HG02884 (cell line): ENCODE data around the gene PIN4.
"Not testable (repeated sequence)": the region's sequence is repeated elsewhere in the genome, so short reads cannot be mapped to it uniquely, and the experiment has no call there.

Experiments used
- ATAC-seq: cut with Tn5 transposase; IDR thresholded peaks from one replicate; pipeline ENCODE4 v1.9.1; 2021; ENCODE audit warnings: mild to moderate bottlenecking, moderate library complexity; ENCODE audit not compliant: unreplicated experiment

The PIN4 gene

DNA sequence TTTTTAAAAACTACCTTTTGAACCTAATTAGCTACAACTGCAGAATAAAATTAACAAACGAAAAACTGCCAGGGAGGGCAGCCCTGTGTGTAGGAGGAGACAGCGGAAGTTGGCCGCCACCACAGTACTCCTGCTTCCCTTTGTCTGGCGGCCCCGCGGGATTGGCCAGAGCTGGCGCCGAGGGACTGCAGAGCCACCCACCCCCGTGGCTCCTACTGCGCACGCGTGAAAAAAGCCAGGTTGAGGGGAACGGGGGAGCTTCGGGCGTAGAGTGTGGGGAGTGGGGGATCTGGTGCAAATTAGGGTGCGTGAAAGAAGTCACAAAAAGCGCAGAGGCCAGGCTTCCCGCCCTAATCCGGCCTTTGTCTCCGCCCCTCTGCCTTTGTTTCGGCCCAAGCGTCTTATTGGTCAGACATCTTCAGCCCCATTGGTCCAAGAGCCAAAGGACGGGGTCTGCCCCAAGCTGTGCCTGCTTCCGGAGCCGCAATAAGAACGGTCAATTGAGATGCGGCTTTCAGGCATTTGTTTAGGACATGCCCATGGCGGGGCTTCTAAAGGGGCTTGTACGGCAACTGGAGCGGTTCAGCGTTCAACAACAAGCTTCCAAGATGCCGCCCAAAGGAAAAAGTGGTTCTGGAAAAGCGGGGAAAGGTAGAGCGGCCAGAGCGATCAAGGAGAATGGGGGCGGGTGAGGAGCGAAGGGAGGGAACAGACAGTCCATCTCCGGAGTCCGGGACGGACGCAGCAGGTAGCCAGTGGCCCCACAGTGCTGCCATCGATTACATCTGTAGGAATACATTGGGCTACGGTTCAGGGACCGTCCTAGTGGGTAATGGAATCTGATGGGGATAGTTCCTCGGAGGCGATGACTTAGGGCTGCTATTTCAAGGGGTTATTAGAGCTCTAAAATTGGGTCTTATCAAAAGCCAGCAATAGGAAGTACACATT, at the start of gene PIN4:
Gene PIN4 (plus strand): TSS at position 580 of the 948 bp plus-strand sequence. CDS start 29 bp downstream, at position 609.
- ATAC-seq, result peak; percentile 94

DNA sequence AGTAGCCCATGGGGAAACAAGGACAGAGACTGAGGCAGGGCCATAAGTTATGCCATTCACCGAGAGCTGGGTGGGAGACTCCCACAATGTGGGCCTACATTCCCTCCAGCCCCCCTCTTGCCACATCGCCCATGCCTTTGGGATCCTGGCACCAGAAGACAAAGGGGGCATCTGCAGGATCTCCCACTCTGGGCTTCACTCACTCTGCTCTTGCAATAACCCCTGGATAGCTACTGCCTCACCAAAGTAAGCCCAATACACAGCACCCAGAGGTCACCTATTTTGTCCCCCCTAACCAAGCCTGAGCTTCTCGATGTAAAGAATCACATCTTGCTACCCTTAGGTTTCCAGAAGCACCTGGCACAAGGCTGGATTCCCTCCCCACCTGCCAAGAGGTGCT, 49.1 kb upstream of the PIN4 start:
- ATAC-seq, result no peak

DNA sequence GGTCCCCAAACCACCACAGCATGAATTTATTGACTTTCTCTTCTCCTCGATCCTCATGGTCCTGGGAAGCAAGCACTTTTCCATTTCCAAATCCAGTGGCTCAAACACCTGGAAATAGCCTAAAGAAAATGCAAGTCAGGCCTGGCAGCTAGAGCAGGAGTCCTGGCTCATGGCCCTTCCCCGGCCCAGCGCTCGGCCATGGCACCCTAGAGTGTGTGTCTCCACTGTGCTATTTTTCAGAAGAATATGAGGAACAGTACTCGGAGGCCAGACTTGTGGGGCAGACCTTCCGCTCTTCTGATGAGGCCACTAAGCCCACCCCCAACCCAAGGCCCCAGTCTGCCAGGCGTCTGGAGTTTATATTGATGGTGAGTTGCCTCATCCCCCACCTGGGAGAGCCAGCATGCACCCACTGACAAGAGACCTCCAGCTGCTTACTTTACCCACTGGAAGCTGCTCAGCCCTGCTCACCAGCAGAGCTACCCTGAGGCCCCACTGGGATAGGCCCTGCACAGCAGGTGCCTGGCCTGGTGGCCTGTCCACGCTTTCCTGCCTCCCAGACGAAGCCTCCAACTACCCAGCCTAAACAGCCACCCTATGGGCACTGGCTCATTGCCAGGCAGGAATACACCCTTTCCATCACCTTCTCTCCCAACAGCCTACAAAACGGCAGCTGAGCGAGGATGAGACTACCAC, 47.6 kb upstream of the PIN4 start:
- no peak for ATAC-seq

DNA sequence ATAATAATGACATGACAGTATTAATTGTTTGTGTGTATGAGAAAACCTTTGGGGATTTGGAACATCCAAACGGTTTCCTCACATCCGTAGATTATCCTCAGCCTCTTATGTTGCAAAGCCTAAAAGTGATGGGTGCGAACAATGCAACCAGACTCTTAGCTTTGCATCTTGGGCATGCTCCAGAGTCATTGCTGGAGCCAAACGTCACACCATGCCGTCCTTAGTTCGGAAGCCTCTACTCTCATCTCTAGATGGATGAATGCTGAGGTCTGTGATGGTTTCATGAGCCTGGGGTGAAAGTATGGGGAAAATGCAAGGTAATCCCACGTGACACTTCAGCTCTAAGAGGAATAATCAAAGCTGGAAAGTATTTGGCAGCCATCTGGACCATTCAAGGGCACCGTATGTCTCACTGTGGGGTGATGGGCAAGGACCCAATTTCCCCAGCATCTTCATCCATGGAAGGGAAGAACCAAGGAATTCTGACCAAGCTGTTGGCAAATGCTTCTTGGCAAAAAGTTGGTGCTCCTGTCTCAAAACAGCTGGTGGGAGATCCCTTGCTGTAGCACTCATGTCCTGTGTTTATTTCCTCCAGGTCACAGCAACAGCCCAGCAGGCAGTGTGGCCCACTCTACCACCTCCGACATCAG, 43.6 kb upstream of the PIN4 start:
- no peak for ATAC-seq

DNA sequence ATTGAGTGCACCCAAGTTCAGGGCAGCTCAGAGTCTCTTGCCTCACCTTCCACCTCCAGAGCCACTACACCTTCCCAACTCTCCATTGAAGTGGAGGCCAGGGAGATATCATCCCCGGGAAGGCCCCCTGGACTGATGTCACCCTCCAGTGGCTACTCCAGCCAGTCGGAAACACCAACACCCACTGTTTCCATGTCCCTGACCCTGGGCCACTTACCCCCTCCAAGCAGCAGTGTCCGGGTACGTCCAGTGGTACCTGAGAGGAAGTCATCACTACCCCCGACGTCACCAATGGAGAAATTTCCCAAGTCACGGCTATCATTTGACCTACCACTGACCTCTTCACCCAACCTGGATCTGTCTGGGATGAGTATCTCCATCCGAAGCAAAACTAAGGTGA, 42.0 kb upstream of the PIN4 start:
- ATAC-seq, result no peak

DNA sequence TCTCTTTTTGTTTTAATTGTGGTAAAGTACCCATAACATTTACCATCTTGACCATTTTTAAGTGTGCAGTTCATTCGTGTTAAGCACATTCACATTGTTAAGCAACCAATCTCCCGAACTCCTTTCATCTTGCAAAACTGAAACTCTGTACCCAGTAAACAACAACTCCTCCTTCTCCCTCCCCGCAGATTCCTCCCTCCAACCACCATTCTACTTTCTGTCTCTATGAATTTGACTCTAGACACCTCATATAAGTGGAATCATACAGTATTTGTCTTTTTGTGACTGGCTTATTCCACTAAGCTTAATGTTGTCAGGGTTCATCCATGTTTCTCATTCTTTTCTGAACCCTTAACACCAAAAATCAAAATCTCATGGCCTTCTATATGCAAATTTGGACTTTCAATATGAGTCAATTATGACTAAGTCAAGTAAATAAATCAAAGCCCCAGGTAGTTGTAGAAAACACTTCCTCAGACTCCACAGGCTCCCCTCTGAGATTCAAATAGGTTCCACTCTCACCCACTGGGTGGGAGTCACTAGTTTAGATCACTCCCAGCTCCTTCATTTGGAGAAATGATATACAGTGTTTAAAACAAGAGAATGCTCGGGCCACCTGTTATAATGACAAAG, 40.1 kb upstream of the PIN4 start:
- ATAC-seq, result peak; percentile 66

DNA sequence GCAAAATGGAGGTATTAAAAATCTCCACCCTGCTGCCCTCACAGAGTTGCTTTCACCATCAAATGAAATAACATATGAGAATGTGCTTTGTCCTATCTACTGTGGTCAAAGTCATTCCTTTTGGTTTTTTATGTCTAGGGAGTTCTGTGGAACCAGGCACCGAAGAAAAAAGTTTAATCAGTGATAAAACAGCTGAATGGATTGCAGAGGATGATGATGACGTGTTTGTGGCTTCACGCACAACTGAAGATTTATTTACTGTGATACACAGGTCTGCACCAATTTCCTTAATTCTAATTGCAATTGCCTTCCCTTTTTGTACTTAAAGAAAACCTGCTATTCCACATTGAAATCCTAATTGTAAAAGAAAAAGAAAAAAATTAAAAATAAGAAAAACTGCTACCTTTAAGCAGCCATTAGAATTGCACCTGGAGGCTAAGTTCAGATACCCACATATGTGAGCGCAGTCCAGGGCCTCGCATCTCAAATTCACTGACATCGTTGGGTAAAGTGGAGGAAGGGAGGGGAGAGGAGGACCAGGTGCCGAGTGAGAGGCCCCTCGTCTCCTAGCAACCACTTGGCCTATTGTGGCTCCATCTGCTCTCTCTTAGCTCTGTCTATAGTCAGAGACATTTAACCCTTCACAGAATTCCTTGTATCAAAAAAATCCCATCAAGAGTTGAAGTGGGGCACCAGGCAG, 39.3 kb upstream of the PIN4 start:
- ATAC-seq, result no peak

DNA sequence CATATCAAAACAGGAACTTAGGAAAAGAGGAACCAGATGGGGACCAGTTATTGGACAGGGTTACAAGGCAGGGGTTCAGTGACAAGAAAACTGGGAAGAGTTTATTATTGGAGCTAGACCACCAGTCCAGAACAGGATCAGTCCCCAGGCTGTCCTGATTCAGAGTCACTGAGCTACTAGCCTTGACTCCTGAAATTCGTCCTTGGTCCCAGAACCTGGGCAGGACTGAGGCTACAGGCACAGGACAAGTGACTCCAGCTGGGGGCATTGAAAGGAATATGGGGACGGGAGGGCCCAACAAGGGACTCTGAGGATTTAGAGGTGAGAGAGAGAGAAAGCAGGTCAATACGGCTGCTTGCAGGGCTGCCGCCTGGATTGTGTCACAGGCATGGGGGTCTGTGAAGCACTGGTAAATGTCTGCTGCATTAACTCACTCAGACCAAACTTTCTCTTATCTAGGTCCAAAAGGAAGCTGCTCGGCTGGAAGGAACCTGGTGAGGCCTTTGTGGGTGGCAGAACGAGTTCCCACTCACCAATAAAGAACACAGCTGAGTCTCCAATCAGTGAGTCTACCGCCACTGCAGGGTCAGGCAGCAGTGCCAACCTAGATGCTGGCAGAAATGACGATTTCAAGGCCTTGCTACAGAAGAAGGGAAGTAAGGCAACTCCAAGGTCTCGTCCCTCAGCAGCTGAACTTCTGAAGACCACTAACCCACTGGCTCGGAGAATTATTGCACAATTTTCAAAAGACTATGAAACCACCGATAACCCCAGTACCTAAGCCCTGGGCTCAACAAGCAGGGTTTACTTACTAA, 38.6 kb upstream of the PIN4 start:
- no peak for ATAC-seq

DNA sequence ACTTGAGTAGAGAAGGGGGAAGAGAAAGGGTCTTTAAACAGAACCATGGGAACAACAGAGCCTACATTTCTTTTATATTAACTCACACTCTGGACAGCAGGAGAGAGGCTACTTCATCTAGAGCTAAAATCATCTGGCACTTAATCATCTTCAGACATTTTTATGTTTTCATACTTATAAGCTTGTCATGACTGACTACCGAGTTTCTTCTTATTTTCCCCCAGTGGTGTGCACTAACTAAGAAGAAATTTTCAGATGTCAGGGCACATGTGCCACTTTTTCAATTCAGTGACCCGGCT, 38.0 kb upstream of the PIN4 start:
- ATAC-seq, result no peak

DNA sequence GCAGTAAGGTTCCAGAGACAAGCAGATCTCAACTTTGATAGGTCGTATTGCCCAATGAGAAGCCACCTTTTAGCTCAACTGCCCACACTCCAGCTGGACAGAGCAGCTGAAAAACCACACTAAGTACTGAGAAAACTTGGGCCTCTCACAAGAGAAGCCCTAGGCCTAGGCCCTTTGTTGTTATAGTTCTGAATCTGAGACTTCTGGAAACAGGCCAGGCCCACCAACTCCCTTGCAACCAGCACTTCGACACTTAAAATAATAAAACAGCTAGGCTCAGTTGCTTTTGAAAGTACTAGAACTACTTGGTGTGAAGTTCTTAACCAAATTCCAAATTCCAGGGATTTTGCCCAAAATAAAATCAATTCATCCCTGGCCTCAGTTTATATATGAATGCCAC, 36.4 kb upstream of the PIN4 start:
- no peak for ATAC-seq

DNA sequence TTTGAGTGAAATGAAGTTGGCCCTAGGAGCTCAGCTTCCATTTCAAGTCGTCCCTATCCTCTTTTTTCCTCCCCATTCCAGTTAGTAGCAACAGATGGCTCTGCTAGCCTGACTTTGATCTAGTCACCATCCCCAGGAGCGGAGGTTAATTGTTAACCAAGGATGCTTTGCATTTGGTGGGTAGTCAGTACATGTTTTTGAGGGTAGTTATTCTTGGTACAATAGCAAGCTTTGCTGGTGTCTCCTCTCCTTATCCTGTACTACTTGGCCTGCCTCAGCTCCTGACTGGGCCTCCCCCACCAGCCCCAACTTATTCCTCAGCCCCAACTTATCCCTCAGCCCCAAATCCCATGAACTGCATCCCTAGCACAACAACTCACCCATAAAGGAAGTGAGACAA, 35.0 kb upstream of the PIN4 start:
- no peak for ATAC-seq

DNA sequence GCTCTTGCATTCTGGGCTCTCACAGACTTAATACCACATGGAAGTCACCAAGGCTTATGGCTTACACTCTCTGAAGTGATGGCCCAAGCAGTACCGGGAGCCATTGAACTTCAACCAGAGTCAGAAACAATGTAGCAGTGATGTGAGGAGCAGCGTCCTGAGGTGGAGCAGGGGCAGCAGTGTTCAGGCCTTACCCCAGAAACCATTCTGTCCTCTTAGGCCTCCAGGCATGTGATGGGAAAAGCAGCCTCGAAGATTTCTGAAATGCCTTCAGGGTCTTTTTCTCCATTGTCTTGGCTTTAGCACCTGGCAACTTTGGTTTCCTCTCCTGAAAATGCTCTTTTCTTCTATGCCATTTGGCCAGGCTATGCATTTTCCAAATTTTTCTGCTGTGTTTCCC, 22.8 kb upstream of the PIN4 start:
- ATAC-seq, result no peak

DNA sequence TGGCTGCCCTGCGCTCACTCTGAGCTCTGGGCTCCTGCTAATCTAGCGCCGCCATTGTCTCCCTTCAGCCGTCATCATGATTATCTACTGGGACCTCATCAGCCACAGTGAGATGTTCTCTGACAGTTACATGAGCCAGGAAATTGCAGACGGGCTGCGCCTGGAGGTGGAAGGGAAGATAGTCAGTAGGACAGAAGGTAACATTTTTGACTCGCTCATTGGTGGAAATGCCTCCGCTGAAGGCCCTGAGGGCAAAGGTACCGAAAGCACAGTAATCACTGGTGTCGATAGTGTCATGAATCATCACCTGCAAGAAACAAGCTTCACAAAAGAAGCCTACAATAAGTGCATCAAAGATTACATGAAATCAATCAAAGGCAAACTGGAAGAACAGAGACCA, 21.8 kb upstream of the PIN4 start:
- ATAC-seq, result no peak

DNA sequence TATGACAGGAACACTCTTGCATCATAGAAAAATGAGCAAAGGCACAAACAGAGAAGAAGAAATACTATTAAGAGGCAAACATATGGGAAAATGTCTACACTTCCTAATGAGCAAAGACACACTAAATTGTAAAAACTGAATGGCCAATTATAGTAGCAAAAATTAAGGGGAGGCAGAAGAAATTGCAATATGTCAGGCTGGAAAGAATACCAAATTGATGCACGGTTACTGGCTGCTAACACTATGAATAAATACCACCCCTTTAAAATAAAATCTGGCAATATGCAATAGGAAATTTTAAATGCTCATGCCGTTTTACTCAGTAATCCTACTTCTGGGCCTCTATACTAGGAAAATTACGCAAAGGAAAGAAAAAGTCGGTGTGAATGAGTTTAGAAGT, 16.0 kb upstream of the PIN4 start:
- no peak for ATAC-seq

DNA sequence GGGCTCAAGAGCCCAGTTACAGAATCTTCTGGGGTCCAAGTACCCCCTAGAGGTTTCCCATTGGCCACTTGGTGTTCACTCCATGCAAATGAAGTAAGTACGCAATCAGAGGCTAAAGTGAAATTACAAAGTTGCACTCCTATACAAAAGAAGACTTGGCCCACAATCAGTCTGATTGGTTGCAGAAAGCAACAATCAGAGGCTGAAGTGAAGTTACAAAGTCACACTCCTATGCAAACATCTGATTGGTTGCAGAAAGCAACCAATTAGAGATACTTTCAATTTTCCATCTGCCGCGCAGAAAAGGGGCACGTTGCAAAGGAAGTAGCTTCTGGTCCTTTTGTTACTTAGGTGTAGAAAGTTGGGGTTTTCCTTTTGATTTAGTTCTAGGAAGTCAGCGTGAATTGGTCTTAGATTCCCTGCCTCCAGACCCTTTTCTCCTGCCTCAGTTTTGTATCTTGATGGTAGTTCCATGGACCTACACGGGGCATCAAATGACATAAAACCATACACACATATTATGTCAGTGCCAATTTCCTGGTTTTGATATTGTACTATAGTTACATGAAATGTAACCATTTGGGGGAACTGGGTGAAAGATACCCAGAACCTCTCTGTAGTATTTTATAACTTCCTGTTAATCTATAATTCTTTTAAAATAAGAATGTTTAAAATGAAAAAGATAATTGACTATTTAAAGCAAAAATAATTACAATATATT, 12.4 kb upstream of the PIN4 start:
- ATAC-seq, result no peak

DNA sequence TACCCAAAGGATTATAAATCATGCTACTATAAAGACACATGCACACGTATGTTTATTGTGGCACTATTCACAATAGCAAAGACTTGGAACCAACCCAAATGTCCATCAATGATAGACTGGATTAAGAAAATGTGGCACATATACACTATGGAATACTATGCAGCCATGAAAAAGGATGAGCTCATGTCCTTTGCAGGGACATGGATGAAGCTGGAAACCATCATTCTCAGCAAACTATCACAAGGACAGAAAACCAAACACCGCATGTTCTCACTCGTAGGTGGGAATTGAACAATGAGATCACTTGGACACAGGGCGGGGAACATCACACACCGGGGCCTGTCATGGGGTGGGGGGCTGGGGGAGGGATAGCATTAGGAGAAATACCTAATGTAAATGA, 5.3 kb upstream of the PIN4 start:
- not testable (repeated sequence) for ATAC-seq

DNA sequence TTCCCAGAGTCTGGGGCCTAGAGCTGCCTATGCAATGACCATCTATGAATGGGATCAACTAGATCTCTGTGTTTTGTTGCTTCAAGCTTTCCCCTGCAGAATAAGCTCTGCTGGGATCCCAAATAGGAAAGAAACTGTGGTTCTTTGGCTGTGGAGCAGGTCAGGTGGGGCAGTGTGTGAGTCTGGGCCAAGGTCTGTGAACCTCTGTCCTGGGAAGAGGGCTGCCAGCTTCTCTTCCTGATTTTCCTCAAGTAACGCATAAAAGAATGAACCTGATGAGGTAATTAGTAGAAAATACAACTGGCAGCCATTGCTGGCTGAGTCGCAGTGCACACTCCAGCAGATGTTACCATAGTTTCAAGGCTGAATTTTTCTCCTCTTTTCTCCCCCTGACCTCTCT, 4.6 kb upstream of the PIN4 start:
- no peak for ATAC-seq

DNA sequence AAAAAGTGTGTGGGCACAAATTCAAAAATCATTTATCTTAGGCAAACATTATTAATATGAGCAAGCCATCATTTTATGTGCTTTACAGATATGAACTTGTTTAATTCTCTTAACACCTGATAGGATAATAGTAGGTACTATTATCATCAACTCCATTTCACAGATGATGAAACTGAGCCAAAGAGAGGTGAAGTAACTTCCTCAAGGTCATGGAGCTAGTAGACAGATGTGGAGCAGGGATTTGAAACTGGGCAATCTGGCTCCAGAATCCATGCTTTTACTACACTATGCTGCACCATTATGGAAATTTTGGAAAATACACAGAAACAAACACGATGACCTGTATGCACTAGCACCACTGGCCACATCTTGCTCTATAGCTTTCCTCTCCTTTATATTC, 1.0 kb upstream of the PIN4 start:
- no peak for ATAC-seq

DNA sequence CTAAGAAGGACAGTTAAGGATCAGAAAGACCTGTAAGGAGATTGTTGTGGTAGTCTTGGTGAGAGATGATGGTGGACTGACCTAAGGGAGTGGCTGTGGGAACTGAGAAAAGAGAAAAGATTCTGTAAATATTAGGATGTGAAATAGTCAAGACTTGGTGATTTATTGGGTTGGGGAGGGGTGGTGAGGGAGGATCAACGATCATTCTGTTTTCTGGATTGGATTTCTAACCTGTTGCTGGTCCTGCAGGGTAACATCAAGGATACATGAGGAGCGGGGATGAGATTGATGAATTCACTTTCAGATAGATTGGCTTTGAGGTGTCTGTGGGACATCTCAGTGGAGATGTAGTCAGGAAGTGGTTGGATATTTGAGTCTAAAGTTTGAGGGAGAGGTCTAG, 1.4 kb downstream of the PIN4 start:
- no peak for ATAC-seq
